Measurements from ENCODE around the gene PALB2.

PALB2 gene

DNA sequence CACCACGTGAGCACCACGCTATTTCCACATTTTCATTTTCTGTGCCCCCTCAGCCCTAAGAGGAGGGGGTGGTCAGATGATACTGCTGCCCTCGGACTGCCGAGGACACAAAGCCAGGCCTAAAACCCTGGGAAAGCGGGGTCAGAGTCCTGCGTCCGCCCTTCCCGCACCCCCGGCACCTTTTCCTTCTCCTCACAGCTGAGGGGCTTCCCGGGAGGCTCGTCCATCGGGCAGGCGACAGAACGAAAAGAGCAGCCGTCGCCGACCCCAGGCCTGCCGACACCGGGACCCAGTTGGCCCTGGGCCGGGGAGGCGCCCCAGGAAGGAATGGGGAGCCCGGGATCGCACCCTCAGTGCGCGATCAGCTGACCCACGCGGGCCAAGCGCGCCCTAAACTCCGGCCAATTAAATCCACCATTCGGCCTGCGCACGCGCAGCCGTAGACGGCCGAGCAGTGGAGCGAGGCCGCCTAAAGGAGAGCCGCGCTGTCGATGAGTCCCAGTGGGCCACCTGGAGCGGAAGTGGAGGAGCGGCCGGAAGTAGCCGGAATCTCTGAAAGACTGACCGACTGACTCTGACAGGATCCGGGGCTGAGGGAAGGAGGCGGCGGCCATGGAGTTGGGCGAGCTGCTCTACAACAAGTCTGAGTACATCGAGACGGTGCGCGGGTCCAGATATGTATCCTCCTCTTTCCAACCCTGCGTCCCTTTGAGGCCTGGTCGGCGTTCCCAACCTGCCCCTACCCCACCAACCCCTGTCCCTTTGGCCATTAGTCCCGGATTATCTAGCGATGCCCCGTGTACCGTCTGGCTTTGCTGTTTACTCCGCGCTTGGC lies at the start of gene PALB2, which contains the start of gene DCTN5:
Gene PALB2, minus strand, starts transcription at position 380 of the 835 bp plus-strand sequence. Its CDS starts 153 bp downstream, at position 227.
Gene DCTN5, plus strand, starts transcription at position 536 of the 835 bp plus-strand sequence. Its CDS starts 77 bp downstream, at position 613.
- DNase-seq: peak; percentile 83

GRCh38 chr16:23689442-23690187 lies 48.5 kb upstream of the PALB2 start:
- no peak for DNase-seq

DNA sequence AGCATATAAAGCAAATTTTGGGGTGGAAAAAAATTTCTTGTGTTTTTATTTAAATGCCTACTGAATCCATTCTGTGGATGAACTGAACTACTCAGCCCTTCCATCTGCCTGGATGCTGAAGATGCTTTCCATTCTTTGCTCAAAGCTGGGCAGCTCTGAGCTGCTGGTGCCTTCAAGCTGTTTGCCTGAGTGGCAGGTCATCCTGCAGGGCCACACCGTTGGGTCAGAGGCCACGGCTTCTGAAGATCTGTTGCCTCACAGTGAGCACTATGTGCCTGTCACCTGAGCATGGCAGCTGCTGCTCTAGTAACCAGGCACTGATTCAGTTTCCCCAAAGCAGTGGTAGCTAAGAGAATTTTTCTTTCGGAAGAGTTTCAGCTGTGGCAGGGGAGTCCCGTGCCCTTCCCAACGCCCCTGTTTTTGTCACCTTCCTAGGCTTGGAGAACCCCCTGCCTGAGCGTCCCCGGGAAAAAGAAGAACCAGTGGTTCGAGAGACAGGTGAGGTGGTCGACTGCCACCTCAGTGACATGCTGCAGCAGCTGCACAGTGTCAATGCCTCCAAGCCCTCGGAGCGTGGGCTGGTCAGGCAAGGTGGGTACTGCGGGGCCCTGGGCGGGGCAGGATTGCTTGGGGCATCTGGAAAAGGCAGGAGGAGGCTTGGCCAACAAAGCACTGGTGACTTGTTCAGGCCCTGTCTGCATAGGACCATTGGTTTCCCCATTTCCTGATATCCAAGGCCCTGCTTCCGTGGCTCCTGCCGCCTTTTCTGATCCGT lies 46.1 kb upstream of the PALB2 start:
- DNase-seq: no peak

DNA sequence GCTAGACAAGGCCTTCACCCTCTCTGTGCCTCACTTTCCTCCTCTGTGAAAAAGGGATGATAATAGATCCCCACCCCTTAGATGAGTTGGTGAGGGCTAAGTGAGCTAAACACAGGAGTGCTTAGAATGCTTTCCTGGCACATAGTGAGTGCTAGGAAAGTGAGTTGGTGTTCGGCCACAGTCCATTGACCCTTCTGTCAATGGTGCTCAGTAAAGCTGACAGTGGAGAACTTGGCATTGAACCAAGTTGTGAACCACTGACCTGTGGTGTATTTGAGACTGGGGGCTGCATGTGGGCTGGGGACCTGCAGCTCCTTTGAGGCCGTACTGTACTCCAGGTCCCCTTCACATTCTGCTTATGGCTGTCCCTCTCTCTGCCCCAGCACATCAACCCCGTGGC lies 42.4 kb upstream of the PALB2 start:
- no peak for DNase-seq

DNA sequence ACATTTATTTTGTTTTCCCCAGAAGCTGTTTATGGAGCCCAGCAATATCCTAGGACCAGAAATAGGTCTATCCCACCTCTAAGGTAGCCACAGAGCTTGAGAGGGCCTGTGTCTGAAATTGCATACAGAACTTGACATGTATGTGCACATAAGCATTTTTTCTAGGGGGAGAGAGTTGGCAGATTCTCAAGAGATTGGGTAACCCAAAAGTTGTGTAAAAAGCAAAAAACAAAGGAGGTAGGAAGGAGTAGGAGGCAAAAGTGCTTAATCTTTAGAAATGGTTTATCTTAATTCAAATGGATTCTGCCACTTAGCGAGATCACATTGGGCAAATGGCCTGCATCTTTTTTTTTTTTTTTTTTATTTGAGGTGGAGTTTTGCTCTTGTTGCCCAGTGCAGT lies 41.1 kb upstream of the PALB2 start:
- DNase-seq: no peak

DNA sequence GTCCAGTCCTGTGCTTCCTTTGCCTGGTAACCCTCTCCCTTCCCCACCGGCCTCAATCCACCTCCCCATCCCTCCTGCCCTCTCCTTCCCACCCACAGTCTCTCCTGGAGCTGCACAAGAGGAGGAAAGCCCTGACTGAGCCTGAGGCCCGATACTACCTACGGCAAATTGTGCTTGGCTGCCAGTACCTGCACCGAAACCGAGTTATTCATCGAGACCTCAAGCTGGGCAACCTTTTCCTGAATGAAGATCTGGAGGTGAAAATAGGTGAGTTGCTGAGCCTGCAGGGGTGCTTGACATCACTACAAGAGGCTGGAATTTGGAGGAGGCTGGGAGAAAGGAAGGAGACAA lies 38.9 kb upstream of the PALB2 start:
- DNase-seq: no peak

DNA sequence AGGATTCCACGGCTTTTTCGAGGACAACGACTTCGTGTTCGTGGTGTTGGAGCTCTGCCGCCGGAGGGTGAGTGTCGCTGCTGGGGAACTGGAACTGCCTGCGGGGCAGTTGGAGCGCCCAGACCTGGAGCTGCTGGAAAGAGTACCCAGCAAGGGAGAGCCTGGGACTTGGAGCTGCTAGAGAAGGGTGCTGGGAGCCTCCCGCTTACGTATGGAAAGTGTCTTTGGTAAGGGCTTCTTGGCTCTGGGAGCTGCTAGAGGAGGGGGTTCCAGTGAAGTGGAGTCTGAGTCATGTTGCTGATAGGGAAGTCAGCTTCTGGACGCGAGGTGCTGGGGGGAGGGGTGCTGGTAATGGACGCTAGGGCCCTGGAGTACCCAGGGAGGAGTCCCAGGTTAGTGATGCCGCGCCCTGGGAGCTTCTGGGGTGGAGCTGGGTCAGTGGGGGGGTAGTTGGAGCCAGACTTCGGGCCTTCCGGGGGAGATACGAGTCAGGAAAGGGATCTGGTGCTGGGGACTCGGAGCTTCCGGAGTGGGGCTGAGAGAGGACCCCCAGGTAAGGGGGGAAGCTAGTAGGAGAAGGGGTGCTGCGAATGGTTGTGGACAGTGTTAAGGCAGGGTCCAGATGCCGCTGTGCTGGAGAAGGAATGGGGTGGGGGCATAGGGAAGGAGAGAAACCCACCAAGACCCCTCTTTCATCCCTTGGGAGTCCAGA lies 38.3 kb upstream of the PALB2 start:
- DNase-seq: peak in 1 of 2 donors; percentile 30

GRCh38 chr16:23678430-23679273 lies 37.5 kb upstream of the PALB2 start, which contains the start of gene PLK1:
Gene PLK1 (plus strand): TSS chr16:23678889. CDS start chr16:23678933, 44 bp downstream.
- peak; percentile 78 to 81 for DNase-seq

- DNase-seq: no peak
Observed at GRCh38 chr16:23676924-23677480, 35.9 kb upstream of the PALB2 start.

- DNase-seq: no peak
Observed at GRCh38 chr16:23673971-23674614, 33.0 kb upstream of the PALB2 start.

GRCh38 chr16:23670137-23670776 lies 29.1 kb upstream of the PALB2 start:
- DNase-seq: peak; percentile 33 to 38

- no peak for DNase-seq
Observed at GRCh38 chr16:23668873-23669272, 27.8 kb upstream of the PALB2 start.

GRCh38 chr16:23668225-23668624 lies 27.1 kb upstream of the PALB2 start:
- DNase-seq: no peak

DNA sequence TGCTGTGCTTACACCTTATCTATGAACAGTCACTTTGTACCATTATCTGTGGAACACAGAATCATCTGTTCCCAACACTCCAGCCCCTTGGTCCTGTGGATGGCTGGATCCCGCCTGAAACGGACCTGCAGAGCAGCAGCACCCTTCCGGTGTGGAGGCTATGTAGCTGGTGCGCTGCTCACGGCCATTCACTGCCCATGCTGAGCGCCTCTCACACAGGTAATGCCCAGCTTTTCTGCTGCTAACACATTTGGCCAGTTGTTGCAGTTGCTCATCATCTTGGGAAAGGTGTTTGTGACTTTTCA lies 26.2 kb upstream of the PALB2 start:
- DNase-seq: no peak

DNA sequence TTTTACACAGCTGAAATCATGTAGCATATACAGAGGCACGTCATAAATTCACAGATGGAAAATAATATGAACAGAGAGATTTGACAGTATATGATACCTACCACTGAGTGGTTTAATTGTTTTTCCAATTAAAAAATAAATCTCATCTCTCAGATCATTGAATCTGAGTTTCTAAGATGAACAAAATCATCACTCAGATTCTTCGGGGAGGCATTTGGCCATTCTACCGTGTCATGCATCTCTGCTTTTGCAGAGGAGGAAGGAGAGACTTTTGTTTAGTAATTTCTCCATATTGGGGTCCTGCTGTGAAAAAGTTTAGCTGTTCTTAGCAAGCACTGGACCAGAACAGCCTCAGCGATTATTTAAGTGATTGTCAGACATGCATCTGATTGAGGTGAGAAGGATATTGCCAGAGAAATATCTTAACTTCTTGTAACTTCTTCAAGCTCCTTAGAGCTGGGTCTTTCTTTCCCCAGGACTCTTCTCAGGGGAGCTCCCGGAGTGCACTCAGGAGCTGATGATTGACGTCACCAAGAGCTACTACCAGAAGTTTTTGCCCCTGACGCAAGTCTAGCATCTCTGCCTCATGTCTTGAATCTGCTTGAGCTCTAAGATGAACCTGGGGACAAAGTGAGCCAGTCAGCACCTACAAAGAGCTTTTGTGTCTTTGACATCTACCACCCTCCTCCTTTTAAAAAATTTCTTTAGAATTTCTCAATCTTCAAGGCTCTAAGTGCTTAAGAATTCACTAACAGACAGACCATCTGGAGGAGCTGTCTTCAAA lies 25.7 kb upstream of the PALB2 start:
- DNase-seq: no peak

DNA sequence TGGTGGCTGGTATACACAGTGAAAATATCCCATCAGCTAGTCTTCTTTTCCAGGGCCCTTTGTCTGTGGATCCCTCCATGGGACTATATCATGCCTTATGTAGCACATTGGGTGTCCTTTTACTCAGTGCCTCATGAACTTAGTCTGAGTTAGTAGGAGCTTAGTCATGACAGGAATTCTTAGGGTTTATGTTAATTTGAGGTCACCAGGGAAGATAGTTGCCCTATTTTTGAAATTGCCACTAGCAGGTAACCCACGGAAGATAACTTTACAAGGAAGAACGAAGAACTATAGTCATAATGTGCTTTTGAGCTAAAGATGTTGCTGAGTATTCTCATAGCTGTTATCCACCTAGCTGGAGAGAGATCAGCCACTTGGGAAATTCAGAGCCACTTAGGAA lies 22.8 kb upstream of the PALB2 start:
- no peak for DNase-seq

DNA sequence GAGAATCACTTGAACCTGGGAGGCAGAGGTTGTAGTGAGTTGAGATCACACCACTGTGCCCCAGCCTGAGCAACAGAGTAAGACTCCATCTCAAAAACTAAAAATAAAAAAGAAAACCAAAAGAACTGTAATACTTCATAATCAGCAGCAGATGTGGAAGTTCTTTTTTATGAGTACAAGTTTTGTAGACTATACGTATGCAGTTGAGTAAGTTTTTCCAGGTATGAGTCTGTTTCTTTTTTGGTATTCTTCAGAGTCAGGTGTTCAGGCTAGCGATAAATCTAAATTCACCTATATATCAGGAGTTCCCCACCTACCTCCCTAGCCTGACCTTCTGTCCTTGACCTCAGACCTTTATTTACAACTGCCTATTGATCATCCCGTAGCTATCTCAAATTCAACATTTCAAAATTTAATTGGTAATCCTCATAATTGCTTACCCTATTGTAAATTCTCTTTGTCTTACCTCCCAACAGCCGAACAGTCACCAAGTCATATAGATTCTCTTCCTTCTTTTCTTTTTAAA lies 10.9 kb upstream of the PALB2 start:
- DNase-seq: no peak

DNA sequence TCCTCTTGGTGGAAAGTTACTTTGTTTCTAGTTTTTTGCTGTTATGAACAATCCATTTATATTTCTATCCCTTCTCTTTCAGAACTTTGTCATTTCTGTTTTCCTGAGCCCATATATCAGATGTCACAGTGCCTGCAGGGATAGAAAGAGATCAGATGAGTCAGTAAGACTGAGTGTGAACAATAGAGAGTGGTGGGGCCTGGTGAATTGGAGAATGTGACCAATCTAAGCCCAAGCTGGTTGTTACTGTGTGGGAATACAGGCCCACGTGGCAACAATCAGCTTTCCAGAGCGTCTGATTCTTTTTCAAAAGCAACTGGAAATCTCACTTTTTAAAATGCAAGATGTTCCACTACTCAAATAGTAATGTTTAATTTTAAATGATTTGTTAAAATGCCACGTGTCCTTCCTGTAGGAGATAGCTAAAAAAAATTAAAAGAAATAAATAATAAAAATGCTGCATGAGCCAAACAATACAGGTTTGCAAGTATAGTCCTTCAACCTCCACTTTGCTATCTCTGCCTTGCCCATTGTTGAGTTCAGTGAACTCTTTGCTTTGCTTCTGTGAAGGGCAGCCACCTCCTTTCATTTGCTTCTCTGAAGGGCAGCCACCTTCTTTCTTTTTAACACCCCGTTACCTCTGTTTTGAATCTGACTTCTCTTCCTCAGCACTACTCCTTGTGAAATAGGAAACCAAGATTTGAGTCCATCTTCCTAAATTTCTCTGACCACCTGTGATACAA lies 9.7 kb upstream of the PALB2 start:
- DNase-seq: no peak

All from stimulated activated CD4-positive, alpha-beta T cell treated with anti-CD3 and anti-CD28 coated beads, Interleukin-2, amount 100 ng/mL, for 48 hours (primary cell).